IMR-90 (cell line): ENCODE results near the gene DCAF16. TPM values are rescaled to one million over a fixed set of nuclear protein-coding genes. Genes with fewer than 3 reads are reported as not detected.

Experiments
- ATAC-seq: fragments of 200-7000 bp; cut with Tn5 transposase; 2 replicates; pipeline ENCODE4 v1.9.1; 2020; ENCODE audit warnings: low read depth, mild to moderate bottlenecking, moderate library complexity
- BruUV-seq: library from RNA; stranded (reverse); fragments of 400-500 nt; replicated peaks from 2 replicates; lab custom pipeline; 2021; lab: Mats Ljungman, UMichigan
- CTCF ChIA-PET: fragments of 300-600 bp; formaldehyde crosslinking; extraction: SDS; loops from one replicate; lab custom pipeline; 2021; ENCODE audit warnings: antibody characterized with exemption; lab: Yijun Ruan, JAX
- POLR2A ChIA-PET: fragments of 300-600 bp; sonication (Branson Sonifier 250); formaldehyde crosslinking; loops from one replicate; lab custom pipeline; 2022; ENCODE audit warnings: antibody characterized with exemption; ENCODE audit not compliant: unreplicated experiment; lab: Charles Lee
- DNase-seq: peaks from one replicate; pipeline ENCODE4 v3.0.0; 2013
- H2AFZ ChIP-seq: replicated peaks from 2 replicates; pipeline ENCODE3; 2013; ENCODE audit warnings: low read length, mild to moderate bottlenecking; ENCODE audit not compliant: poor library complexity
- H2AK5ac ChIP-seq: 2 replicates; pipeline ENCODE4 v1.6.1; 2013; ENCODE audit warnings: low read depth, low read length, inconsistent platforms
- H2AK9ac ChIP-seq: replicated peaks from 2 replicates; pipeline ENCODE3; 2013; ENCODE audit warnings: mild to moderate bottlenecking, low read depth, low read length, moderate library complexity; ENCODE audit not compliant: poor library complexity
- H2BK120ac ChIP-seq: 2 replicates; pipeline ENCODE4 v1.6.1; 2013; ENCODE audit warnings: low read depth, low read length, inconsistent platforms
- H2BK15ac ChIP-seq: 3 replicates; pipeline ENCODE4 v1.6.1; 2013; ENCODE audit warnings: low read depth, low read length, inconsistent platforms
- H2BK20ac ChIP-seq: 2 replicates; pipeline ENCODE4 v1.6.1; 2013; ENCODE audit warnings: low read depth, mild to moderate bottlenecking, inconsistent platforms, low read length, moderate library complexity
- H2BK5ac ChIP-seq: 2 replicates; pipeline ENCODE4 v1.6.1; 2013; ENCODE audit warnings: mild to moderate bottlenecking, low read depth, low read length, inconsistent platforms; ENCODE audit not compliant: poor library complexity, severe bottlenecking
- H3K14ac ChIP-seq: replicated peaks from 2 replicates; pipeline ENCODE4 v1.6.1; 2013; ENCODE audit warnings: low read depth, low read length, inconsistent platforms
- H3K18ac ChIP-seq: 2 replicates; pipeline ENCODE4 v1.6.1; 2013; ENCODE audit warnings: low read depth, low read length, control low read depth
- H3K23ac ChIP-seq: 2 replicates; pipeline ENCODE4 v1.6.1; 2013; ENCODE audit warnings: low read depth, low read length, inconsistent platforms
- H3K27ac ChIP-seq: 2 replicates; pipeline ENCODE4 v1.5.1; 2013; ENCODE audit warnings: mild to moderate bottlenecking, control low read depth, low read length; ENCODE audit not compliant: insufficient read depth
- H3K27me3 ChIP-seq: 2 replicates; pipeline ENCODE4 v1.6.1; 2013; ENCODE audit warnings: low read length; ENCODE audit not compliant: control insufficient read depth, insufficient read depth
- H3K36me3 ChIP-seq: 2 replicates; pipeline ENCODE4 v1.6.1; 2013; ENCODE audit warnings: low read length, mixed read lengths; ENCODE audit not compliant: control insufficient read depth, insufficient read depth
- H3K4ac ChIP-seq: 2 replicates; pipeline ENCODE4 v1.6.1; 2013; ENCODE audit warnings: low read depth, low read length, inconsistent platforms
- H3K4me1 ChIP-seq: 2 replicates; pipeline ENCODE4 v1.6.1; 2013; ENCODE audit warnings: low read length, mixed read lengths; ENCODE audit not compliant: control insufficient read depth, insufficient read depth
- H3K4me2 ChIP-seq: 2 replicates; pipeline ENCODE4 v1.6.1; 2013; ENCODE audit warnings: low read depth, mild to moderate bottlenecking, control low read depth, low read length, moderate library complexity
- H3K4me3 ChIP-seq: 2 replicates; pipeline ENCODE4 v1.5.1; 2013; ENCODE audit warnings: low read depth, mild to moderate bottlenecking, control low read depth, low read length, moderate library complexity; ENCODE audit not compliant: insufficient read depth
- H3K56ac ChIP-seq: 2 replicates; pipeline ENCODE4 v1.6.1; 2013; ENCODE audit warnings: low read length, inconsistent platforms; ENCODE audit not compliant: insufficient read depth; ENCODE audit errors: extremely low read depth
- H3K79me1 ChIP-seq, 2 experiments: 2 replicates each; pipeline ENCODE4 v1.6.1; 2013; ENCODE audit warnings: low read length in 2 of 2, inconsistent platforms in 1 of 2, low read depth in 1 of 2
- H3K9ac ChIP-seq: 2 replicates; pipeline ENCODE4 v1.6.1; 2013; ENCODE audit warnings: low read depth, low read length, control low read depth
- H3K9me1 ChIP-seq: 2 replicates; pipeline ENCODE4 v1.6.1; 2013; ENCODE audit warnings: low read length, inconsistent platforms; ENCODE audit not compliant: insufficient read depth
- H3K9me3 ChIP-seq: 2 replicates; pipeline ENCODE4 v1.6.1; 2013; ENCODE audit warnings: low read length; ENCODE audit not compliant: control insufficient read depth, insufficient read depth
- H4K20me1 ChIP-seq: 2 replicates; pipeline ENCODE4 v1.6.1; 2013; ENCODE audit warnings: low read length, inconsistent platforms; ENCODE audit not compliant: insufficient read depth
- H4K5ac ChIP-seq: 2 replicates; pipeline ENCODE4 v1.6.1; 2013; ENCODE audit warnings: mild to moderate bottlenecking, low read depth, low read length, control low read depth
- H4K8ac ChIP-seq, 2 experiments: 2 replicates each; pipeline ENCODE4 v1.6.1; 2013; ENCODE audit warnings: low read depth in 2 of 2, low read length in 2 of 2, control low read depth in 1 of 2, inconsistent platforms in 1 of 2
- H4K91ac ChIP-seq: 2 replicates; pipeline ENCODE4 v1.6.1; 2013; ENCODE audit warnings: low read depth, low read length, inconsistent platforms; ENCODE audit not compliant: insufficient read depth
- POLR2A ChIP-seq: IDR thresholded peaks from 2 replicates; pipeline ENCODE4 v1.6.1; 2012; ENCODE audit warnings: mild to moderate bottlenecking, low read depth, low read length
- WGBS, 2 experiments: methylation state at CpG; one replicate each; pipeline versions ENCODE4 v1.1.5 to v1.1.7; 2013; ENCODE audit warnings: missing lambda C conversion rate in 2 of 2; ENCODE audit not compliant: insufficient read length in 1 of 2; ENCODE audit errors: extremely low coverage in 2 of 2; 5-methylcytosine and 5-hydroxymethylcytosine counted together
- dilution Hi-C: fragments of 300-500 bp; cut with HindIII; formaldehyde crosslinking; loops from one replicate; pipeline ENCODE4 v1.14.3; 2018; ENCODE audit warnings: low sequenced_read_pairs; ENCODE audit not compliant: unreplicated experiment
- in situ Hi-C: fragments of 300-500 bp; cut with MboI; formaldehyde crosslinking; loops from 3 replicates; pipeline ENCODE4 v1.14.3; 2019; ENCODE audit warnings: low sequenced_read_pairs, inconsistent platforms, mixed read lengths
- intact Hi-C: fragments of 100-400 bp; cut with micrococcal nuclease; formaldehyde crosslinking; loops from 2 replicates; pipeline ENCODE4 v1.10.0; 2022
- polyA plus RNA-seq, 3 experiments: library from polyadenylated mRNA; depleted of rRNA; stranded (reverse); fragments of >200 nt; gene quantifications; 2 replicates each; pipeline ENCODE4 v1.2.3, GENCODE V29; 2012; ENCODE audit warnings: low replicate concordance in 1 of 3
- total RNA-seq: library from RNA; depleted of rRNA; stranded (reverse); fragments of >200 nt; gene quantifications from 2 replicates; pipeline ENCODE4 v1.2.3, GENCODE V29; 2012

The DCAF16 gene
- total and polyA plus RNA-seq, 2 of the 4 experiments (the other 2 are of a cell fraction) = 15.1 to 31.5 TPM

DNA sequence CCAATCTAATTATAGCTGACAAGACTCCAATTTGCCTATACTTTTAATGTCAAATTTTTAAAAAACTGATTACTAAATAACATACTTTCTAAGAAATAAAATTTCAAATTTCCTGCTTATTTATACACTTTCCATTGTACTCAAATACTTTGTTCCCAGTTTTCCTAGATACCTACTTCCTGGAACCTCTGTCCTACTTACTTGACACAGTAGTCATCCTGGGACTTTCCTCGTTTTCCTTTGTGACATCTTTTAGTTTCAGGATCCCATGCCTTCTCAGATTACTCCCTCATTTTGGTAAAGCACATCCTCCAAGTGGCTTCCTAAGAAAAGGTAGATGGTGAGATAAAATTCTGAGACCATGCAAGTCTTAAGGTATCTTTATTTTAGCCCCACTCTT, 15.8 kb downstream of the DCAF16 start:
- intact Hi-C loops (no loop called here), dilution Hi-C loops (no loop called here), in situ Hi-C loops (no loop called here)
- Histone ChIP-seq H4K91ac (no peak overlapping the region), H4K20me1 (no peaks in the 10 kb centered on the region), H3K23ac (no peak overlapping the region), H2BK120ac (no peak overlapping the region), H2BK20ac (no peak overlapping the region), H3K56ac (no peak overlapping the region), H3K4ac (no peak overlapping the region), H3K4me2 (no peak overlapping the region), H4K5ac (no peak overlapping the region), H2AFZ (no peak overlapping the region), H3K9ac (no peak overlapping the region), H3K36me3 (peaks cover 2% of the 10 kb centered on the region), H2AK5ac (no peak overlapping the region), H2BK5ac (no peak overlapping the region), H3K27me3 (no peaks in the 10 kb centered on the region), H2AK9ac (no peak overlapping the region), H2BK15ac (no peak overlapping the region), H3K79me1 (no peaks in the 10 kb centered on the region; a peak in 2 of 4 replicates), H3K9me1 (no peaks in the 10 kb centered on the region), H3K4me1 (no peaks in the 10 kb centered on the region), H3K4me3 (no peak overlapping the region), H3K27ac (no peak overlapping the region), H3K14ac (no peak overlapping the region), H4K8ac (no peak overlapping the region), H3K9me3 (no peaks in the 10 kb centered on the region), H3K18ac (no peak overlapping the region)
- DNase-seq (no peak), ATAC-seq (no peak)
- ChIA-PET POLR2A (no interaction called here), CTCF (no interaction called here)
- WGBS, 2 experiments = no CpG with 5 or more reads among the region's 1 CpG
- TF ChIP-seq POLR2A = no peak
- BruUV-seq = no TSS peak
